ENCODE measurements around the gene WLS. TPM values are rescaled to one million over a fixed set of nuclear protein-coding genes. Genes with fewer than 3 reads are reported as not detected.

Gene WLS
- total and polyA plus RNA-seq, 9 donors = 42.2 to 303 (median 120) TPM

- H3K4me3 ChIP-seq = no peak overlapping the region
- intact Hi-C loops (cut with DNase I) = no loop called here
- H3K9me3 ChIP-seq = no peaks in the 10 kb centered on the region
- H3K4me1 ChIP-seq (ENCODE audit: insufficient read depth) = peaks cover 17% of the 10 kb centered on the region
- H3K27ac ChIP-seq = no peak overlapping the region
- no peaks in the 10 kb centered on the region for H3K27me3 ChIP-seq
- no peak for DNase-seq
- no peak for TF ChIP-seq CTCF (IDR thresholded peaks at IDR 0.05)
- no peak for TF ChIP-seq POLR2A (IDR thresholded peaks at IDR 0.05)
- no peak for TF ChIP-seq EP300 (IDR thresholded peaks at IDR 0.05)
- 51 to 66% (median 55%) methylated on average over 4 of the region's 4 CpGs for WGBS, 3 donors
- H3K36me3 ChIP-seq = no peaks in the 10 kb centered on the region
Measured at GRCh38 chr1:68140536-68140935, 91.8 kb downstream of the WLS start.

GRCh38 chr1:68136187-68136586, 96.1 kb downstream of the WLS start:
- intact Hi-C loops (cut with DNase I) = no loop called here
- H3K9me3 ChIP-seq = no peaks in the 10 kb centered on the region
- 95 to 97% (median 96%) methylated on average over 2 of the region's 2 CpGs for WGBS, 3 donors
- H3K36me3 ChIP-seq = no peaks in the 10 kb centered on the region
- no peak for TF ChIP-seq EP300 (IDR thresholded peaks at IDR 0.05)
- no peak for TF ChIP-seq CTCF (IDR thresholded peaks at IDR 0.05)
- TF ChIP-seq POLR2A (IDR thresholded peaks at IDR 0.05) = no peak
- H3K27me3 ChIP-seq = no peaks in the 10 kb centered on the region
- DNase-seq = no peak
- H3K4me1 ChIP-seq (ENCODE audit: insufficient read depth) = peaks cover 7% of the 10 kb centered on the region
- no peak overlapping the region for H3K27ac ChIP-seq
- no peak overlapping the region for H3K4me3 ChIP-seq

GRCh38 chr1:68132426-68133130, 99.7 kb downstream of the WLS start:
- H3K36me3 ChIP-seq = no peaks in the 10 kb centered on the region

GRCh38 chr1:68131261-68131660, 101.1 kb downstream of the WLS start:
- H3K9me3 ChIP-seq = no peaks in the 10 kb centered on the region
- H3K36me3 ChIP-seq = no peaks in the 10 kb centered on the region
- no peak overlapping the region for H3K4me3 ChIP-seq
- no peak for DNase-seq
- intact Hi-C loops (cut with DNase I) = no loop called here
- TF ChIP-seq EP300 (IDR thresholded peaks at IDR 0.05) = no peak
- TF ChIP-seq CTCF (IDR thresholded peaks at IDR 0.05) = no peak
- no peak for TF ChIP-seq POLR2A (IDR thresholded peaks at IDR 0.05)
- no peaks in the 10 kb centered on the region for H3K27me3 ChIP-seq
- H3K27ac ChIP-seq = no peak overlapping the region
- no peaks in the 10 kb centered on the region for H3K4me1 ChIP-seq (ENCODE audit: insufficient read depth)
- 96 to 97% (median 97%) methylated on average over 3 of the region's 3 CpGs for WGBS, 3 donors

More at GRCh38 chr1:68132426-68133130, 99.7 kb downstream of the WLS start:
- Histone ChIP-seq H3K4me1 (ENCODE audit: insufficient read depth) (no peaks in the 10 kb centered on the region), H3K4me3 (no peak overlapping the region), H3K27me3 (no peaks in the 10 kb centered on the region), H3K9me3 (no peaks in the 10 kb centered on the region), H3K27ac (no peak overlapping the region)
- TF ChIP-seq CTCF (IDR thresholded peaks at IDR 0.05) (no peak), POLR2A (IDR thresholded peaks at IDR 0.05) (no peak), EP300 (IDR thresholded peaks at IDR 0.05) (no peak)
- intact Hi-C loops (cut with DNase I) = no loop called here
- WGBS, 3 donors = 94 to 95% (median 95%) methylated on average over 8 of the region's 8 CpGs
- DNase-seq = no peak

Data from ovary (tissue), 9 donors.